Activated B cell treated with CpG ODN at 0.5 μM for 24 hours (primary cell): ENCODE data around the gene SPACDR. TPM values are rescaled to one million over a fixed set of nuclear protein-coding genes. Genes with fewer than 3 reads are reported as not detected.

Experiments
- ATAC-seq: fragments of 200-7000 bp; cut with Tn5 transposase; one replicate; pipeline ENCODE4 v1.10.0; 2021; ENCODE audit warnings: low read depth, mild to moderate bottlenecking, moderate library complexity
- CTCF ChIA-PET: fragments of 350-600 bp; sonication (Branson Sonifier 250); formaldehyde crosslinking; loops from one replicate; lab custom pipeline; 2021; ENCODE audit warnings: antibody characterized with exemption; lab: Charles Lee
- POLR2A ChIA-PET: fragments of 350-600 bp; sonication (Branson Sonifier 250); formaldehyde crosslinking; loops from one replicate; lab custom pipeline; 2021; ENCODE audit warnings: antibody characterized with exemption; lab: Charles Lee
- DNase-seq: peaks from one replicate; pipeline ENCODE4 v3.0.0; 2022
- H3K27ac Mint-ChIP-seq: one replicate; pipeline ENCODE4 v1.8.0; 2020; ENCODE audit warnings: mixed read lengths
- H3K27me3 Mint-ChIP-seq: one replicate; pipeline ENCODE4 v1.8.0; 2021; ENCODE audit warnings: mixed read lengths
- H3K36me3 Mint-ChIP-seq: one replicate; pipeline ENCODE4 v1.8.0; 2021; ENCODE audit warnings: low read depth, mixed read lengths
- H3K4me1 Mint-ChIP-seq: one replicate; pipeline ENCODE4 v1.8.0; 2021; ENCODE audit warnings: mixed read lengths
- H3K4me3 Mint-ChIP-seq: one replicate; pipeline ENCODE4 v1.8.0; 2020; ENCODE audit warnings: mild to moderate bottlenecking, mixed read lengths
- H3K9me3 Mint-ChIP-seq: one replicate; pipeline ENCODE4 v1.8.0; 2020; ENCODE audit warnings: mixed read lengths
- CTCF ChIP-seq: fragments of 200-600 bp; IDR thresholded peaks from one replicate; pipeline ENCODE4 v1.8.0; 2022; ENCODE audit warnings: antibody characterized with exemption, mild to moderate bottlenecking
- intact Hi-C: fragments of 100-400 bp; cut with micrococcal nuclease; formaldehyde crosslinking; loops from one replicate; pipeline ENCODE4 v1.15.1; 2024
- total RNA-seq: library from RNA; stranded (reverse); gene quantifications from 2 replicates; pipeline ENCODE4 v1.2.3, GENCODE V29; 2022

The SPACDR gene
- total RNA-seq, 1 donor from 2014 or later = 2.3 TPM

- H3K4me3 Mint-ChIP-seq = no peak overlapping the region
- intact Hi-C loops = loop anchor here (1.0 to 10.0 kb wide), 8 partner anchors 11 to 413 kb away; partner anchors contain the start of gene PILRB
- TF ChIP-seq CTCF = peak; percentile 54
- ChIA-PET POLR2A (interaction anchor here (0.6 to 2.7 kb wide), 12 partner anchors 11 to 495 kb away, joined by 3 to 34 read pairs (median 6); partner anchors contain the start of genes LAMTOR4, MEPCE, PPP1R35 and ZCWPW1), CTCF (interaction anchor here (0.6 to 3.9 kb wide), 30 partner anchors 9 to 910 kb away, joined by 3 to 45 read pairs (median 6); partner anchors contain the start of genes MEPCE, PILRB, PVRIG and ZCWPW1)
- no peak overlapping the region for H3K27ac Mint-ChIP-seq
- H3K36me3 Mint-ChIP-seq = peaks cover 6% of the 10 kb centered on the region
- no peaks in the 10 kb centered on the region for H3K27me3 Mint-ChIP-seq
- ATAC-seq (peak; percentile 96), DNase-seq (no peak)
- peaks cover 7% of the 10 kb centered on the region for H3K4me1 Mint-ChIP-seq
- H3K9me3 Mint-ChIP-seq = no peaks in the 10 kb centered on the region
These were observed 56.5 kb downstream of the SPACDR start for GRCh38 chr7:100407285-100408180.

- Mint-ChIP-seq H3K4me1 (peaks cover 7% of the 10 kb centered on the region), H3K27ac (no peak overlapping the region), H3K27me3 (no peaks in the 10 kb centered on the region), H3K4me3 (no peak overlapping the region), H3K36me3 (peaks cover 12% of the 10 kb centered on the region), H3K9me3 (no peaks in the 10 kb centered on the region)
- CTCF ChIA-PET = interaction anchor here (0.6 to 3.9 kb wide), 19 partner anchors 9 to 1528 kb away, joined by 3 to 45 read pairs (median 8); partner anchors contain the start of genes MEPCE, PILRB, TRRAP and ZCWPW1
- POLR2A ChIA-PET = interaction anchor here (1.3 to 2.7 kb wide), 7 partner anchors 10 to 274 kb away, joined by 5 to 34 read pairs (median 9); partner anchors contain the start of genes MEPCE, PPP1R35 and ZCWPW1
- no peak for TF ChIP-seq CTCF
- ATAC-seq (no peak), DNase-seq (no peak)
- intact Hi-C loops = loop anchor here (1.0 to 10.0 kb wide), 8 partner anchors 10 to 412 kb away; partner anchors contain the start of gene PILRB
These were observed 57.3 kb downstream of the SPACDR start for GRCh38 chr7:100406767-100407166.

Other genes starting within 250 kb of the SPACDR start
- 17.1 and 20.0 TPM in 2 replicates for gene PVRIG, start 244.3 kb downstream of the SPACDR start, total RNA-seq
- not detected in 2 replicates for gene SPDYE3, start 156.6 kb downstream of the SPACDR start, total RNA-seq
- 65.8 and 79.4 TPM in 2 replicates for gene PILRB, start 106.1 kb downstream of the SPACDR start, total RNA-seq
- gene PILRA, start 90.8 kb downstream of the SPACDR start, total RNA-seq = 2.1 and 2.2 TPM in 2 replicates
- 10.8 and 15.2 TPM in 2 replicates for gene ZCWPW1, start 35.6 kb downstream of the SPACDR start, total RNA-seq
- 61.0 and 65.5 TPM in 2 replicates for gene MEPCE, start 34.4 kb downstream of the SPACDR start, total RNA-seq
- 41.2 and 45.0 TPM in 2 replicates for gene PPP1R35, start 27.8 kb downstream of the SPACDR start, total RNA-seq
- 60.2 and 68.7 TPM in 2 replicates for gene TSC22D4, start 15.0 kb upstream of the SPACDR start, total RNA-seq
- gene NYAP1, start 19.7 kb upstream of the SPACDR start, total RNA-seq = not detected in 2 replicates
- 9.5 and 10.8 TPM in 2 replicates for gene AGFG2, start 74.9 kb upstream of the SPACDR start, total RNA-seq
- gene SAP25, start 109.6 kb upstream of the SPACDR start, total RNA-seq = 13.8 and 24.1 TPM in 2 replicates
- 137 and 174 TPM in 2 replicates for gene LRCH4, start 121.9 kb upstream of the SPACDR start, total RNA-seq
- 0.29 and 1.9 TPM in 2 replicates for gene FBXO24, start 122.1 kb upstream of the SPACDR start, total RNA-seq
- gene PCOLCE, start 138.1 kb upstream of the SPACDR start, total RNA-seq = 5.4 and 5.8 TPM in 2 replicates
- 10.5 and 11.9 TPM in 2 replicates for gene MOSPD3, start 148.3 kb upstream of the SPACDR start, total RNA-seq
- 7.5 and 8.5 TPM in 2 replicates for gene TFR2, start 177.3 kb upstream of the SPACDR start, total RNA-seq
- not detected in 2 replicates for gene ACTL6B, start 192.2 kb upstream of the SPACDR start, total RNA-seq
- 129 and 132 TPM in 2 replicates for gene GNB2, start 209.5 kb upstream of the SPACDR start, total RNA-seq
- gene GIGYF1, start 230.0 kb upstream of the SPACDR start, total RNA-seq = 66.5 and 76.6 TPM in 2 replicates
- 21.5 and 21.7 TPM in 2 replicates for gene POP7, start 241.9 kb upstream of the SPACDR start, total RNA-seq